GM21360 (cell line): ENCODE data around the gene MIER3.

ENCODE experiments used
- ATAC-seq: cut with Tn5 transposase; IDR thresholded peaks from one replicate; pipeline ENCODE4 v1.9.1; 2021; ENCODE audit warnings: mild to moderate bottlenecking, moderate library complexity; ENCODE audit not compliant: unreplicated experiment

MIER3 gene

DNA sequence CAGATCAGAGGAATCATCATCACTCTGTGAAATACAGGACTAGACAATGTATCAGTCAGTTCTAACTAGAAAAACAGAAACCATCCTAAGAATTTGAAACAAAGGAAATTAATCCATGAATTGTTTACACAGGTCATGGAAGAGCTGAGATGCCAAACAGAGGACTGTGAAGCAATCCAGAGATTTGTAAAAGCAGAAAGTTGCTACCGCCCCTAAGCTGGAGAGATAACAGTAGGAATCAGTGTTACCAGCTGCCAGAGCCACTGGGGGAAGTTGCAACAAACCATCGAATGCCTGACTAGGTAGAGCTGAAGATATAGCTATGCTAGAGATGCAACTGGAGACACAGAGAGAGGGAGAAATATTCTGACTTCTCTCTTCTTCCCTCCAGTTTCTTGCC is 10.4 kb upstream of the MIER3 start:
- ATAC-seq: no peak

DNA sequence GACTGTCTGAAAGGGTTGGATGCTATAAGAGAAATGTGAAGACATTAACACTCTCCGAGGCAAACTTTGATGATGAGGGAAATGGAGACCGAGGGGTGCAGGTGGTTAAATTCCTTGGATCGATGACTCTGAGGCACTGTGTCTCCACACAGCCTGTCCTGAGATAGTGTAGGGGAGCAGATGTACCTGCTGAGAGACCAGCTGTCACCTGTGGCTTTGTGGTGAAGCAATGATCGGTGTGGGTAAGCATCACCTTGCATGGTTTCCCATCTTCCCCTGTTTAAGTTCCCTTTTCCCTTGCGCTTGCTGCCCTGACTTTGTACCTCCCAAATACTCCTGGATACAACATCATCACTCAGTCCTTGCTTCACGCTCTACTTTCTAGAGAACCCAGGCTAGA is 9.8 kb upstream of the MIER3 start:
- ATAC-seq: no peak

DNA sequence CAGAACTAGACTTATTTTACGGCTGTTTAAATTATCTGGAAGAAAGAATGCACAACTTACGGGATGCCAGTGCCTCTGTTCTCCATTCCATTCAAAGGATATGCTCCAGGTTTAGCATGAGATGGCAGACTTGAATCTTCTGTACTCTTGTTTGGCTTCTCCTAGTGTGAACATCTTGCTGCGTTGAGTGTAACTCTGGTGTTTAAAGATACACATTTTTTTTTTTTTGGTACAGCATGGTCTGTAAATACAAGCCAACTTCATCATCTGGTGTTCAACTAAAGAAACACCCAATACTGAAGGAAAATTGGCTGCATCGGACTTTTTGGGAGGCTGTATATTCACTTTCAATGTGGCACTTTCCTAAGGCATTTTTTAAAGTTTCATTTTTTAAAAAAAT is 7.4 kb upstream of the MIER3 start:
- no peak for ATAC-seq

GRCh38 chr5:56958595-56958994 is 6.7 kb upstream of the MIER3 start:
- no peak for ATAC-seq

GRCh38 chr5:56954262-56954661 is 2.3 kb upstream of the MIER3 start:
- no peak for ATAC-seq

DNA sequence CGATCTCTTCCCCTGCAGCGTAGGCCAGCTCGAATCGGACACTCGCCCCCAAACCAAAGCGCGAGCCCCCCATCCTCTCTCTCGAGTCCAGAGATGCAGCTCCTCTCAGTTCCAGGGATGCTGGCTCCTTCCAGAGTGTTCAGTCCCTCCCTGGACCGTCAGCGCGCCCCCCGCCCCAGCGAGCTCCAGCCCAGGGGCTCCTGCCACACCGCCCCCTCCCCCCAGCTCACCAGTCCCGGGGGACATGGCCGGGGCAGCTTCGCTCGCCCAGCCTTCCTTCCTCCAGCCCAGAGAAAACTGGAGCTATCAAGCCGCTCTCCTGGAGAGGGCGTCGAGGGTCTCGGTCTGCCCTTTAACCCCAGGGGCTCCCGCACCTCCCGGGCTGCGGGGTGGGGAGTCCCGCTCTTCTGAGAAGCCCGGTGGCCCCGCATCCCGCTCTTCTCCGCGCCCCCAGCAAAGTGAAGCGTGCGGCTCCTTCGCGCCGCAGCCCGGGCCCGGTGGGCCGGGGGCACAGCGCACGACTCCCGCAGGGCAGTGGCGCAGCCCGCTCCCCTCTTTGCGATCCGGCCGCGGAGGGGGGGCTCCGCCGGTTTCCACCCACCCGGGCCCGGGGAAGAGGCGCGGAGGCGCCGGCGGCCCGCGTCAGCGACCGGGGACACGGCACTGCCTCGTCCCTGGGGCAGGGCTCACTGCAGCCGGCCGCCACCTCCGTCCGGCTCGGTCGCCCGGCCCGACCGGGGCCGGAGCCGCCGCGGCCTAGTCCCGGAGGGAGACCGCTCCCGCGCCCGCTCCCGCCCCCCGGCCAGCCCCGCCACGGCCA is 587 bp downstream of the MIER3 start:
- peak; percentile 42 for ATAC-seq

GRCh38 chr5:56950626-56951125 is 1.2 kb downstream of the MIER3 start:
- peak; percentile 47 for ATAC-seq

- no peak for ATAC-seq
Measured at GRCh38 chr5:56947052-56947451, 4.9 kb downstream of the MIER3 start.

GRCh38 chr5:56941981-56942380 is 9.9 kb downstream of the MIER3 start:
- no peak for ATAC-seq

DNA sequence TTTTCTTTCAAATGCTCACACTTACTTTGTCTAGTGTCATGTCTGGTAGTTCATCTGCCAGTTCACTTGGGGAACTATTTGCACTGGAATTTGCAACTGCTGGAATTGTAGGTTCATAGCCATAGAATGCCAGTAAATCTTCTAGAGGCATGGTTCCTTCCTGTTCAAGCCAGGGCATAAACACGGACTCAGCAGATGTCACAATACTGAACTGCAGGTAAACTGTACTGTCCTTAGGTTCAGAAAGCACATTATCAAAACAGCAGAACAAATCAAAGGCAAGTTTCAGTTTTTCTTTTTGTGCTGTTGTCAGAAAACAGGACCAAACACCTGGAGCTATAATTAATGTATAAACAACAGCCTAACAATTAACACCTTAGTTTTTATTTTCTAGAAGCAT is 13.1 kb downstream of the MIER3 start:
- no peak for ATAC-seq

- ATAC-seq: no peak
Measured at GRCh38 chr5:56934325-56934724, 17.6 kb downstream of the MIER3 start.

DNA sequence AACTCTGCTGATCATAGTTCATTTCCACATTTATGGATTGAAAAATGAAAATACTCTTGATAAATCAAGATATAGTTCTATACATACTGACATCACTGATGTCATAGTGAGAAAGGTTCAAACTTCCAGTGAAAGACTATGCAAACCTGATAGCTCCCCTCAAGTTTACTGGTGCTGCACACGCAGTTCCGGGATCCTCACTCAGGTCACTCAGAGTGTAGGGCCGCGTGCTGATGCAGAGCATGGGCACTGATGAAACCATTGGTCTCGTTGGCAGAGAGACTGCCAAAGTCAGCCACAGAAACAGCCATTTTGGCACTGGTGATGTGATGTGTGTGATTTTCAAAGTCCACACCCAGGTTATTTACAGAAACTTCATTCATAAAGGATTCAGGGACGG is 29.0 kb downstream of the MIER3 start:
- ATAC-seq: no peak

DNA sequence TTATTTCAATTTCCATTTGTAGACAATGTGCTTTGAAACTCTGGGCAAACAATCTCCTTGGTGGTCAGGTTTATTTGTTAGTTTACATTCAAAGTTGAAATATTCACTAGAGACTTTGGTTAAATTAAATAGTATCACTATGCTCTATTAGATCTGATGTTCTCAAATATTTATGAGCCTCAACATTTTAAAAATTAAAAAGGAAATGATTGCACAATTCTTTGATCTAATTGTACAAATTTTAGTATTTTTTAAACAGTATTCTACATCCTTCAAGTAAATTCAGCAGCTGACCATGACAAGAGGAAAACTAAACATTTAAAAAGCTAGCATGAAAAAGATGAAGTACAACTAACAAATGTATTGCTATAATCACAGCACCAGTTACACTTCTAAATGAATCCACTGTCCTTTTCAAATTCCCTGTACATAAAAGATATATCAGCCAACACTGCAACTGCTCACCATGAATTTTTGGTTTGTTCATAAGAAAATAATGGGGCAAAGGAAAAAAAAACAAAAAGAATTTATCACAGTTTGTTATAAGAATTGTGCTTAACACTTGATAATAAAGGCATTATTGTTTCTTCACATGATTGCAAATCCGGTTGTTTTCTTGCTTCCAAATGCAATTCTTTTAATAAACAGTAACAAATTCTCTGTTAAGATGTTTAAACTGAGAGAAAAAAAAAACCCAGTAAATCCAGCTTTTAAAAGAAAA is 31.8 kb downstream of the MIER3 start:
- no peak for ATAC-seq

DNA sequence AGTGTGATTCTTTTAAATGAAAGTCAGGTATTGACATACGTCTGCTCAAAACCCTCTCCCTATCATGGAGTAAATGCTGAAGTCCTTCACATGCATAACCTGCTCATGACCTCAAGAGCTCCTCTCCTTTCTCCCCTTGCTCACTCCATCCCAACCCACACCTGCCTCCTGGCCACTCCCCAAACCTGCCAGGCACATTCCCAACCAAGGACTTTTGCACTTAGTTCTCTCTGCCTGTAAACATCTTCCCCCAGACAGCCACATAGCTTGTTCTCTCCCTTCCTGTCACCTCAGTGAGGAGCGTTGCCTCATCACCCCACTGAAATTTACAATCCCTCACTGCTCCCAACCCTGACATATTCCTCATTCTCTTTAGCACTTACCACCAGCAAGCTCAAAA is 33.9 kb downstream of the MIER3 start:
- ATAC-seq: no peak

DNA sequence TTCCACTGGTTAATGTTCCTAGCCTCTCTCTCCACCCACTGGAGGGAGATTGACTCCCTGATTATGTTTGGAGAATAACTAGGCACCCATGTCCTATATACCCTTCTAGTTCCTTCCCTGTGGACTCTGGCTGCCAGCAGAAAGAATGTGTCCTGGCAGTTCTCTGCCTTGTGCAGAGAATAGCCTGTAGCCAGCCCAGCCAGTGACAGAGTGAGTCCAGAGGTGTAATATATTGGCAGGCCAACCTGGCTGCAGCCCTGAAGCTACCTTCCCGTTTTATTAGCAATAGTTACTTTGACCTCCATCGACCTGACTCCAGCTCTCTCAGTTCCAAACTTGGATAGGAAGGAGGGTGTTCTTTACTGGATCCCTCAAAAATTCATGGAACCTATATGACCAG is 34.4 kb downstream of the MIER3 start:
- no peak for ATAC-seq

- ATAC-seq: no peak
Measured at GRCh38 chr5:56914678-56915077, 37.2 kb downstream of the MIER3 start.

DNA sequence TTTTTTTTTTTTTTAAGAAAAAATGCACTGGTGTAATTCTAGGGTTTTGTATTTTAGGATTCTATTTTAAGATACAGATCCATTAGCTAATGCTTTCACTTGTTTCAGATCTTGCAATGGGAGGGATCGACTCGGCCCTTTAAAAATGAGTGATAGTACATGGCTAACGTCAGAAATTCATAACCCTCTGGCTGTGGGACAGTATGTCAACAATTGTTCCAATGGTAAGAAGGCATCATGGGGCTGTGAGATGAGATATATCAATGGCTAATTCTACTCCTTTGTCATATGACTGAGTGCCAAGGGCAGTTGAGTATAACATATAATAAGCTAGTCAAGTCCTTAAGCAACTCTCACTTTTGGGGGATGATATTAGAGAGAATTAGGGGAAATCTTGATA is 38.2 kb downstream of the MIER3 start:
- ATAC-seq: no peak

- peak; percentile 30 for ATAC-seq
Measured at GRCh38 chr5:56910210-56910965, 41.5 kb downstream of the MIER3 start.

DNA sequence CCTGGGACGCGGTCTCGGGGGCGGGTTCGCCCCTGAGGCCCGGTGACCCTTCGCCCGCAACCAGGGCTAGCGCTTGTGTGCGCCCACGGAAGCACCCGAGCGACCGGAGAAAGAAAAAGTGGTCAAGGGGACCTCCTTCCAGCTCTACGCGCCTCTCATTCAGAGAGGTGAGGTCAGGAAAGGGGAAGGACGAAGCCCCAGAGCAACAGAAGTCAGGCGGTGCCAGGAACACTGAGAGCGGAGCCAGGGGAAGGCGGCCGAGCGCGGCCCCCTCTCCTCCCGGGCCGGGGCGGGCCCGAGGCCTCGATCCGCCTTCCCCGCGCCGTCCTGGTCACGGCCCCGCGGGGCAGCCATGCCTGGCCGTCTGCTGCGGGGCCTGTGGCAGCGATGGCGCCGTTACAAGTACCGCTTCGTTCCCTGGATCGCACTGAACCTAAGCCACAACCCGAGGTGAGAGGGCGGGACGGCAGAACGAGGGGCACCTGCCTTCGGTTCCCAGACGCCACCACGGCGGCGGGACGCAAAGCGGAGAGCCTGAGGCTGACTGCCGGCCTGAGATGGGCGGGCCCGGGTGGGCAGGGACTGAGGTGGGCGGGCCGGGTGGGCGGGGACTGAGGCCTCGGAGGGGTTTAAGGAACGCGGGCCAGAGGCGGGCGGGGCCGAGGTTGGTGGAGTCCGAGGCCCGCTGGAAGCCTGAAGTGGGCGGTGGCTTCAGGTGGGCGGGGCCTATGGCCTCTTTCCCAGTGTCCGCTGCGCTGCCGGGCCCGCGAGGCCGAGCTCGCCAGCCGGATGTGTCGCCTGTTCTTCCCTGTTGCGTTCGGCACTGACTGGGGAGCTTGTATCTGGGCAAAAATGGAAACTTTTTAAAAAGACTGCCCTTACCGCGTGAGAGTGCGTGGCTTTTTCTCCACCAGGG is 42.4 kb downstream of the MIER3 start, which contains the start of gene SETD9:
Gene SETD9, plus strand, starts transcription at position 303 of the 916 bp plus-strand sequence. Its CDS starts 50 bp downstream, at position 353.
- peak; percentile 95 for ATAC-seq

DNA sequence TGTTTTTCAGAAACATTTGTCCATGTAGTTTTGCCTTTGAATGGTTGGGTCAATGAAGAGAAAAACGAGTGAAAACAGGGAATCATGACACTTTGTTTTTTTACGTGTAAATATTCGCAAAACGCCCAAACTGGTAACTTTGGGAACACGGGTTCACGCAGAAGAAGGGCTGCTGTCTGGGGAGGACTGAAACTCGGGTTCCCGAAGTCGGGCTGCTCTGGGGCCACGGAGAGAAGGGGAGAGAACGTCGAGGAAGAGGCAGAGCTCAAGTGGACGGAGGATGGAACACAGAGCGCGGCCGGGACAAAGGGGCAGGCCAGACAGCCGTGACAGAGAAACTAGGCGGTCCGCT is 43.0 kb downstream of the MIER3 start:
- peak; percentile 10 for ATAC-seq
